AG08395 (cell line): ENCODE results near the gene ADCY10.

Source experiments
- DNase-seq: peaks from one replicate; pipeline ENCODE4 v3.0.0; 2012; ENCODE audit warnings: mixed read lengths, low spot score

The ADCY10 gene

GRCh38 chr1:167781558-167781957 lies 132.4 kb downstream of the ADCY10 start:
- DNase-seq = no peak

- no peak for DNase-seq
Measured at GRCh38 chr1:167777269-167777650, 136.7 kb downstream of the ADCY10 start.

DNA sequence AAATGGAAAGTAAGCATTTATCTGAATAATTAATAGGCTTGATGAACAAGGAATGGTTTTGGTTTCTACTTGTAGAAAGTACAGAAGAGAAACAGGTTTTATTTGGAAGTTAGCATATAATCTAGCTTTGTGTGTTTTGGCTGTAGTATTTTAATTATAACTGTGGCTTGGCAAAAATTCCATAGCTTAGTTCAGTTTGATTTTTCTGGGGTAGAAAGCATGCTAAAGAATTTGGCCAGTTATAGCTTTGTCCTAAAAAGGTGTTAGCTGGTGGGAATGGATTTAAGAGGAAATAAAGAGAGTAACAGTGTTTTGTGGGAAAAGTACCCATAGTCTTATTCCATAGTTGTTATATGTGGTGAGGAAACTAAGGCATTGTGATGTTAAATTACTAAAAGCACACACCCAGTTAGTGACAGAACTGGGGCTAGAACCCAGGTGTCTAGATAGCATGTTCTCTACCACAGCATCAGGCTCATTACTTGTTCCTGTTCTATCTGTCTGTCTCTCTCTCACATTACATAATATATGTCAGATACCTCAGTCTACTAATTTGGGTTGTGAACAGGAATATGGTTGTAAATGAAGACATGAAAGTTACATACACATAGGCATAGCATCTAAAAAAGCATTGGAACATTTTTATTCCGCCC lies 137.2 kb downstream of the ADCY10 start:
- DNase-seq = no peak

DNA sequence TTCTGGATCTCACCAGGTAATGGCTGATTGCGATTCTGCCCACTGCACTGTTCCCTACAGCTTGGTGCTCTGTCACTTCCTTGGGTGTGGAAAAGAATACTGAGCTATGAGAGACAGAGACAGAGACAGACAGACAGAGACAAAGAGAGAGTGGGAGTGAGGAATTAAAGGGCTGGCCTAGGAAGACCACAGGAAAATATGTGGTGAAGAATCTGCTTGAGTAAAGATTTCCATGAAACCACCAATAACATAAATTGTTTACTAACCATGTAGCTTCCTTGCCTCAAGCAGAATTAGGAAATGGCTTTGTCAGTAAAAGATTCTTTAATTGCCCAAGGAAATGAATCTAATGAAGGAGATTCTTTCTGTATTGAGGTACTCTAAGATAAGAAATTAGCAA lies 137.8 kb downstream of the ADCY10 start:
- peak; percentile 43 for DNase-seq

- no peak for DNase-seq
Measured at GRCh38 chr1:167775178-167775577, 138.8 kb downstream of the ADCY10 start.

DNA sequence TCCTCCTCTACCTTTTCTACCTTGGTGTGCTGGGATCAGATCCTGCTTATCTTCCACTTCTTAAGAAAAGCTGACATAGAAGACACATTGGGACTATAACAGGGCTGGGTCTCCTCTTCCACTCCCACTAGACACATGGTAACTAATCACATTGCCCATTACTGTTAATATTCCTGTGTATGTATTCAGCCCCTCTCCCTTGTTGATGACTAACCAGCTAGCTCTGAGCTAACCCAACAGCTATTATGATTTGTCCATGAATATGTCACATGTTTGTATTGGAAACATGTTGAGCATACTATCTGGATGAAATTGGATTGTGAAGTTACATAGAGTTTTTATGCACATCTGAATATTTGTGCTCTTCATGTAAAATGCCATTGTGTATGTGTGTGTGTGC lies 139.2 kb downstream of the ADCY10 start:
- DNase-seq = no peak

- DNase-seq = no peak
Measured at GRCh38 chr1:167773516-167773915, 140.4 kb downstream of the ADCY10 start.

GRCh38 chr1:167772436-167772835 lies 141.5 kb downstream of the ADCY10 start:
- no peak for DNase-seq

- no peak for DNase-seq
Measured at GRCh38 chr1:167770127-167770526, 143.8 kb downstream of the ADCY10 start.

GRCh38 chr1:167767761-167768160 lies 146.2 kb downstream of the ADCY10 start:
- no peak for DNase-seq

DNA sequence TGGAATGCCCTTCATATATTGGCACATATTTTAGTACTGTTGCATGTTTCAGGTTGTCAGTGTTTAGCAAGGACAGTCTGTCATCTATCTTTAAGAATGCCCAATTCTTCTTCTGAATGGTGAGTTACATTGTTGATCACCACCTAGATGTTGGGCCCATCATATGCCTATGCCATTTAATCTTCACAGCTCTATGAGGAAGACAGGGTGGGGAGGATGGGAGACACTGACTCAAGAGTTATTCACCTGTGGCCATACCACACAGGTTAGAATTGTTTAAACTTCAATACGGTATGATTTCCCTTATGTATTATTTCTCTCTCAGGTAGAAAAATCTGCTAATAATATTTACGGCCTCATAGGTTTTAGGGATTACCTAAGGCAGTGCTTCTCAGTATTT lies 147.4 kb downstream of the ADCY10 start:
- DNase-seq = no peak

DNA sequence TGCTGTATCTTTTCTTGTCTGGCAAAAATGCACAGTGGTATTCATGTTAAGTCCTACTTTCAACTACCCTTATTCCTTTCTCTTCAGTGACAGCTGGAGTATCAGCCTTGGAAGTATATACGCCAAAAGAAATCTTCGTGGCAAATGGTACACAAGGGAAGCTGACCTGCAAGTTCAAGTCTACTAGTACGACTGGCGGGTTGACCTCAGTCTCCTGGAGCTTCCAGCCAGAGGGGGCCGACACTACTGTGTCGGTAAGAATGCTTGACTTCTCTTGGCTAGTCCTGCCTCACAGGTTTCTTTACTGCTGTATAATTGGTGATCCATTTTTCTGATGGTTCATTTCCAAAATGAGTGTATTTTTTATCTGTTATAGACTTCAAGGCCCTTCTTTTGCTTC lies 148.4 kb downstream of the ADCY10 start:
- no peak for DNase-seq

- no peak for DNase-seq
Measured at GRCh38 chr1:167764458-167765330, 149.2 kb downstream of the ADCY10 start.

GRCh38 chr1:167763525-167764220 lies 150.3 kb downstream of the ADCY10 start:
- DNase-seq = no peak

GRCh38 chr1:167762061-167762746 lies 151.7 kb downstream of the ADCY10 start:
- DNase-seq = no peak

DNA sequence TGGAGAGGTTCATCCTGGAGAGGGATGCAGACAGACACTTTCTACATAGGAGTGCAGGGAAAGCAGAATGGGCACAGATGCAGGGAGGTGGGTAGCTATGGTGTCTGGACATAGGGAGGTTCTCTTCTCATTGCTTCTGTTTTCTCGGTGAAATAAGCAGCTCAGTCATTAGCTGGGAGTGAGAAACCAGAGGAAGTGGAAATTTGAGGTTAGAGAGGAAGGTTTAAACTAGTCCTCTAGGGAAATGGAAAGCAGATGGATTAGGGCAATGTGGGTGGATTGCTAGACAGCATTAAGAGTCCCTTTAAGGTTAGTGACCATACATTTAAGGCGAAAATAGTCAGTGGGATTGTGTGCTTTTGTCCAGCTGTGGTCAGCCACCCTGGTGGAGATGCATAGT lies 152.5 kb downstream of the ADCY10 start:
- no peak for DNase-seq
